Heart right ventricle (tissue), 16 donors: ENCODE results near the gene LCMT1. TPM values are rescaled to one million over a fixed set of nuclear protein-coding genes. Genes with fewer than 3 reads are reported as not detected.

Experiments
- ATAC-seq, 8 donors: fragments of 200-7000 bp; cut with Tn5 transposase; one replicate each; pipeline ENCODE4 v1.9.1; 2020; ENCODE audit warnings: mild to moderate bottlenecking in 8 of 8, moderate library complexity in 8 of 8, moderate number of reproducible peaks in 1 of 8
- DNase-seq, 2 donors: peaks; one replicate each; pipeline ENCODE4 v3.0.0-alpha.2; 2020
- H3K27ac ChIP-seq, 10 donors: fragments of 200-600 bp; sonication (generic) in 2 of 10; one replicate each; pipeline versions ENCODE4 v1.5.0 to v1.8.0; 2020 to 2022; ENCODE audit warnings: mild to moderate bottlenecking in 3 of 10
- H3K27me3 ChIP-seq, 7 donors: fragments of 200-600 bp; one replicate each; pipeline ENCODE4 v1.8.0; 2021 to 2022; ENCODE audit warnings: mild to moderate bottlenecking in 2 of 7
- H3K36me3 ChIP-seq, 9 donors: fragments of 200-600 bp; sonication (generic) in 1 of 9; one replicate each; pipeline versions ENCODE4 v1.5.0 to v1.8.0; 2020 to 2022; ENCODE audit warnings: mild to moderate bottlenecking in 2 of 9
- H3K4me1 ChIP-seq, 9 donors: fragments of 200-600 bp; sonication (generic) in 1 of 9; one replicate each; pipeline versions ENCODE4 v1.5.0 to v1.8.0; 2020 to 2022; ENCODE audit warnings: mild to moderate bottlenecking in 4 of 9
- H3K4me3 ChIP-seq, 10 donors: fragments of 200-600 bp; sonication (generic) in 2 of 10; one replicate each; pipeline versions ENCODE4 v1.5.0 to v1.8.0; 2020 to 2022; ENCODE audit warnings: mild to moderate bottlenecking in 7 of 10, moderate library complexity in 2 of 10
- H3K9me3 ChIP-seq, 11 donors: fragments of 200-600 bp in 10 of 11; sonication (generic) in 2 of 11; one replicate each; pipeline versions ENCODE4 v1.5.0 to v1.8.0; 2013 to 2022; ENCODE audit warnings: mild to moderate bottlenecking in 2 of 11, control low read depth in 1 of 11, moderate library complexity in 1 of 11
- WGBS, 2 donors: extraction: QIAGEN DNeasy Blood & Tissue Kit; methylation state at CpG; one replicate each; pipeline ENCODE4 v1.1.7; 2013; ENCODE audit warnings: inconsistent platforms in 1 of 2; 5-methylcytosine and 5-hydroxymethylcytosine counted together
- intact Hi-C, 10 donors: fragments of 100-400 bp; cut with DNase I; formaldehyde crosslinking; loops; one replicate each; pipeline versions ENCODE4 v1.11.1 to v1.14.2; 2022
- polyA plus RNA-seq, 2 donors: library from polyadenylated mRNA; stranded (reverse); fragments of 200-250 nt; gene quantifications; one replicate each; pipeline ENCODE4 v1.2.3, GENCODE V29; 2013
- total RNA-seq, 10 donors: library from RNA; stranded (reverse); fragmentation: NEBNext Ultra II Directional in 3 of 10; extraction: Animal tissue kit (Norgen Biotek cat#: 25700) in 3 of 10; gene quantifications; one replicate each; pipeline versions ENCODE4 v1.2.1 to v1.2.4, GENCODE V29; 2021 to 2023
- TF ChIP-seq, protein P1 (sequence below), 9 donors: fragments of 200-600 bp; sonication (generic) in 2 of 9; IDR thresholded peaks; one replicate each; pipeline versions ENCODE4 v1.5.0 to v1.8.0; 2021 to 2022; ENCODE audit warnings: antibody characterized with exemption in 9 of 9, mild to moderate bottlenecking in 5 of 9, moderate library complexity in 1 of 9
- donor health status: Arrhythmogenic right ventricular cardiomyopathy.
- donor health status: ischemic (EF 13 %, LVEDD 7.1; RV severe dilation, severe dysfunction).
- donor health status: healthy with polysubstance abuse.
- donor health status: DM: no; HTN: yes; CAD: no.
- donor health status: DM: no; HTN: no; CAD: no.
- donor health status: ischemic (EF 25% LVEDD 6.9; RV normal size, moderate dysfunction).
- donor health status: ischemic (EF 25% LVEDD 5.7; RV mildly dilated, moderate dysfunction).
- donor health status: healthy.
- donor health status: DM: yes; HTN: yes; CAD: no.
- donor health status: Ischemic cardiomyopathy.
- donor health status: ischemic (EF 35%, LVEDD 5.7; RV mildly dilated, moderate dysfunction).
- donor health status: nonischemic (EF 11% LVEDD 7.7; RV severe dilation, severe dysfunction).
- donor health status: DM: yes; HTN: yes; CAD: no.
- donor health status: PGD.
- donor health status: ischemic (EF 29% LVEDD 5.4; RV normal size, mild dysfunction).
- donor health status: nonischemic (EF 23%, LVEDD 6.1; RV moderate dilation, normal function).

Gene LCMT1
- total and polyA plus RNA-seq, 12 donors = 36.2 to 49.1 (median 44.2) TPM

- H3K4me1 ChIP-seq = no peaks in the 10 kb centered on the region
- TF ChIP-seq, protein P1, sequence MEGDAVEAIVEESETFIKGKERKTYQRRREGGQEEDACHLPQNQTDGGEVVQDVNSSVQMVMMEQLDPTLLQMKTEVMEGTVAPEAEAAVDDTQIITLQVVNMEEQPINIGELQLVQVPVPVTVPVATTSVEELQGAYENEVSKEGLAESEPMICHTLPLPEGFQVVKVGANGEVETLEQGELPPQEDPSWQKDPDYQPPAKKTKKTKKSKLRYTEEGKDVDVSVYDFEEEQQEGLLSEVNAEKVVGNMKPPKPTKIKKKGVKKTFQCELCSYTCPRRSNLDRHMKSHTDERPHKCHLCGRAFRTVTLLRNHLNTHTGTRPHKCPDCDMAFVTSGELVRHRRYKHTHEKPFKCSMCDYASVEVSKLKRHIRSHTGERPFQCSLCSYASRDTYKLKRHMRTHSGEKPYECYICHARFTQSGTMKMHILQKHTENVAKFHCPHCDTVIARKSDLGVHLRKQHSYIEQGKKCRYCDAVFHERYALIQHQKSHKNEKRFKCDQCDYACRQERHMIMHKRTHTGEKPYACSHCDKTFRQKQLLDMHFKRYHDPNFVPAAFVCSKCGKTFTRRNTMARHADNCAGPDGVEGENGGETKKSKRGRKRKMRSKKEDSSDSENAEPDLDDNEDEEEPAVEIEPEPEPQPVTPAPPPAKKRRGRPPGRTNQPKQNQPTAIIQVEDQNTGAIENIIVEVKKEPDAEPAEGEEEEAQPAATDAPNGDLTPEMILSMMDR (IDR thresholded peaks at IDR 0.05) = no peak
- H3K4me3 ChIP-seq = no peak overlapping the region
- WGBS, 2 donors = 89 to 92% methylated on average over 4 of the region's 4 CpGs
- DNase-seq (no peak), ATAC-seq (no peak)
- no peak overlapping the region for H3K27ac ChIP-seq
- no peaks in the 10 kb centered on the region for H3K27me3 ChIP-seq
- intact Hi-C loops = no loop called here
- no peaks in the 10 kb centered on the region for H3K9me3 ChIP-seq
- H3K36me3 ChIP-seq = no peaks in the 10 kb centered on the region
These were observed 86.5 kb downstream of the LCMT1 start for GRCh38 chr16:25198021-25198420.

DNA sequence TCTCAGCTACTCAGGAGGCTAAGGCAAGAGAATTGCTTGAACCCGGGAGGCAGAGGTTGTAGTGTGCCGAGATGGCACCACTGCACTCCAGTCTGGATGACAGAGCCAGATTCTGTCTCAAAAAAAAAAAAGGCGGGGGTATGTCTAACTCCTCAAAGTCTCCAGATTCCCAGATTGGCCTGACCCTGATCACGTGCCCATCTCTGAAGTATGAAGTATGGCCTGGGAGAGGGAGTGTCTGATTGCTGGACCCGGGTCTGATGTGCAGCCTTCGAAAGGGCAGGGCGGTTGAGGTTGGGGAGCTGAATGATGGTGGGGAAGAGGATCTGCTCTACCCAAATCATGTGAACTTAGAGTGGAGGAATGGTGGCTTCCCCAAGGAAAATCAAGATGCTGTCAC, 87.9 kb downstream of the LCMT1 start:
- no peak for ATAC-seq
- Histone ChIP-seq H3K9me3 (no peaks in the 10 kb centered on the region), H3K4me3 (no peak overlapping the region), H3K36me3 (no peaks in the 10 kb centered on the region), H3K4me1 (no peaks in the 10 kb centered on the region), H3K27me3 (no peaks in the 10 kb centered on the region), H3K27ac (no peak overlapping the region)
- intact Hi-C loops = no loop called here
- DNase-seq = no peak
- WGBS, 2 donors = 92 to 93% methylated on average over 7 of the region's 7 CpGs
- TF ChIP-seq, protein P1 (IDR thresholded peaks at IDR 0.05) = no peak

- H3K27ac ChIP-seq = no peak overlapping the region
- H3K4me1 ChIP-seq = no peaks in the 10 kb centered on the region
- intact Hi-C loops = no loop called here
- H3K9me3 ChIP-seq = peaks cover 0 to 4% (median 0%) of the 10 kb centered on the region in 11 donors
- TF ChIP-seq, protein P1 (IDR thresholded peaks at IDR 0.05) = no peak
- no peaks in the 10 kb centered on the region for H3K27me3 ChIP-seq
- WGBS, 2 donors = 58 to 79% methylated on average over 4 of the region's 4 CpGs
- no peak overlapping the region for H3K4me3 ChIP-seq
- no peaks in the 10 kb centered on the region for H3K36me3 ChIP-seq
- ATAC-seq (no peak), DNase-seq (no peak)
These were observed 99.2 kb downstream of the LCMT1 start for GRCh38 chr16:25210758-25211157.

GRCh38 chr16:25212636-25213035, 101.1 kb downstream of the LCMT1 start:
- intact Hi-C loops = no loop called here
- no peak for ATAC-seq
- Histone ChIP-seq H3K27me3 (peaks cover 0 to 12% (median 0%) of the 10 kb centered on the region in 7 donors), H3K36me3 (no peaks in the 10 kb centered on the region), H3K9me3 (peaks cover 0 to 4% (median 0%) of the 10 kb centered on the region in 11 donors), H3K4me3 (no peak overlapping the region), H3K27ac (no peak overlapping the region), H3K4me1 (no peaks in the 10 kb centered on the region)
- WGBS, 2 donors = 85 to 97% methylated on average over 2 of the region's 2 CpGs
- TF ChIP-seq, protein P1 (IDR thresholded peaks at IDR 0.05) = no peak
- no peak for DNase-seq
